Endothelial cell of umbilical vein (primary cell): Measurements from ENCODE around the gene IGSF3. TPM values are rescaled to one million over a fixed set of nuclear protein-coding genes. Genes with fewer than 3 reads are reported as not detected.
A peak's percentile ranks its signal among the peaks of the same experiment; 100 is the strongest.

Experiments used
- BruUV-seq: library from RNA; stranded (reverse); fragments of 400-500 nt; replicated peaks from 2 replicates; lab custom pipeline; 2021; lab: Mats Ljungman, UMichigan
- CTCF ChIA-PET: fragments of 300-600, 350-600 bp; sonication (Branson Sonifier 250); formaldehyde crosslinking; loops from one replicate; lab custom pipeline; 2021; ENCODE audit warnings: antibody characterized with exemption, inconsistent platforms; lab: Charles Lee
- POLR2A ChIA-PET: fragments of 300-600, 350-600 bp; sonication (Branson Sonifier 250); formaldehyde crosslinking; loops from one replicate; lab custom pipeline; 2021; ENCODE audit warnings: antibody characterized with exemption, inconsistent platforms; lab: Charles Lee
- DNase-seq: peaks from one replicate; pipeline ENCODE4 v3.0.0-alpha.2; 2011; ENCODE audit warnings: low read depth, low spot score
- FAIRE-seq: peaks from 2 replicates; lab custom pipeline; 2011; peaks lifted over from hg19 to GRCh38; lab: Jason Lieb, UNC
- H2AFZ ChIP-seq: 2 replicates; pipeline ENCODE4 v1.6.0; 2012; ENCODE audit warnings: low read depth, low read length, control low read depth, inconsistent platforms
- H3K27ac ChIP-seq: 2 replicates; pipeline ENCODE4 v1.5.1; 2011; ENCODE audit warnings: low read depth, mild to moderate bottlenecking, control low read depth, low read length, moderate library complexity; ENCODE audit not compliant: insufficient read depth
- H3K27me3 ChIP-seq, 2 experiments: 2 replicates each; pipeline versions ENCODE4 v1.6.0 to v1.6.1; 2011; ENCODE audit warnings: low read length in 2 of 2, mixed read lengths in 1 of 2; ENCODE audit not compliant: control insufficient read depth in 2 of 2, insufficient read depth in 2 of 2
- H3K36me3 ChIP-seq, 2 experiments: 2 replicates in 1 of 2; 3 replicates in 1 of 2; pipeline ENCODE4 v1.5.1; 2011; ENCODE audit warnings: low read length in 2 of 2, mild to moderate bottlenecking in 1 of 2, moderate library complexity in 1 of 2; ENCODE audit not compliant: control insufficient read depth in 2 of 2, insufficient read depth in 2 of 2; ENCODE audit errors: extremely low read depth in 1 of 2
- H3K4me1 ChIP-seq: 3 replicates; pipeline ENCODE4 v1.5.1; 2011; ENCODE audit warnings: mild to moderate bottlenecking, low read length; ENCODE audit not compliant: control insufficient read depth, insufficient read depth; ENCODE audit errors: extremely low read depth
- H3K4me2 ChIP-seq: 2 replicates; pipeline ENCODE4 v1.6.1; 2011; ENCODE audit warnings: low read length, control low read depth, mixed read lengths; ENCODE audit not compliant: insufficient read depth
- H3K4me3 ChIP-seq, 3 experiments: fragments of 200-600 bp in 1 of 3; sonication (generic), shearing (Covaris generic) in 1 of 3; replicated peaks in 1 of 3; 2 replicates each; pipeline ENCODE4 v1.5.1; 2011 to 2016; ENCODE audit warnings: control low read depth in 3 of 3, low read length in 3 of 3, mild to moderate bottlenecking in 2 of 3, inconsistent platforms in 1 of 3, low read depth in 1 of 3, moderate library complexity in 1 of 3; ENCODE audit not compliant: insufficient read depth in 1 of 3
- H3K79me2 ChIP-seq: 2 replicates; pipeline ENCODE4 v1.6.0; 2012; ENCODE audit warnings: low read length, inconsistent platforms; ENCODE audit not compliant: control insufficient read depth, insufficient read depth
- H3K9ac ChIP-seq: replicated peaks from 2 replicates; pipeline ENCODE3; 2011; ENCODE audit warnings: low read length, control low read depth; ENCODE audit not compliant: insufficient read depth; ENCODE audit errors: extremely low read depth
- H3K9me1 ChIP-seq: replicated peaks from 3 replicates; pipeline ENCODE4 v1.6.0; 2011; ENCODE audit warnings: mild to moderate bottlenecking, low read length; ENCODE audit not compliant: control insufficient read depth, insufficient read depth; ENCODE audit errors: extremely low read depth
- H3K9me3 ChIP-seq: replicated peaks from 2 replicates; pipeline ENCODE4 v1.5.1; 2012; ENCODE audit warnings: low read length, inconsistent platforms; ENCODE audit not compliant: control insufficient read depth, insufficient read depth
- H4K20me1 ChIP-seq: replicated peaks from 2 replicates; pipeline ENCODE3; 2011; ENCODE audit warnings: mild to moderate bottlenecking, low read length; ENCODE audit not compliant: control insufficient read depth, insufficient read depth; ENCODE audit errors: extremely low read depth
- EZH2 ChIP-seq: IDR thresholded peaks from 2 replicates; pipeline ENCODE4 v1.6.1; 2012; ENCODE audit warnings: borderline replicate concordance, low read depth, mild to moderate bottlenecking, moderate library complexity, low read length, inconsistent platforms; ENCODE audit not compliant: severe bottlenecking
- FOS ChIP-seq: IDR thresholded peaks from 2 replicates; pipeline ENCODE4 v1.6.1; 2011; ENCODE audit warnings: mild to moderate bottlenecking, low read length, moderate library complexity, borderline replicate concordance; ENCODE audit not compliant: insufficient read depth
- GATA2 ChIP-seq: IDR thresholded peaks from 2 replicates; pipeline ENCODE4 v1.7.0; 2011; ENCODE audit warnings: low read depth, mild to moderate bottlenecking, moderate library complexity, mixed read lengths, low read length; ENCODE audit not compliant: insufficient read length, insufficient read depth
- JUN ChIP-seq: IDR thresholded peaks from 2 replicates; pipeline ENCODE4 v1.6.1; 2011; ENCODE audit warnings: borderline replicate concordance, low read depth; ENCODE audit not compliant: insufficient read length, insufficient read depth
- MYC ChIP-seq: IDR thresholded peaks from one replicate; pipeline ENCODE4 v1.6.1; 2011; ENCODE audit warnings: mild to moderate bottlenecking, low read depth, low read length
- POLR2A ChIP-seq: IDR thresholded peaks from 2 replicates; pipeline ENCODE4 v1.6.1; 2012; ENCODE audit warnings: low read depth, mild to moderate bottlenecking, control low read depth, low read length
- POLR2AphosphoS5 ChIP-seq: IDR thresholded peaks from 2 replicates; pipeline ENCODE4 v1.6.1; 2012; ENCODE audit warnings: low read depth, mild to moderate bottlenecking, control low read depth, low read length, moderate library complexity; ENCODE audit not compliant: insufficient read depth
- dilution Hi-C: fragments of 300-500 bp; cut with MboI; formaldehyde crosslinking; loops from one replicate; pipeline ENCODE4 v1.15.0; 2019; ENCODE audit warnings: low sequenced_read_pairs; ENCODE audit not compliant: extremely low pct_ligation_motif_present
- intact Hi-C: fragments of 100-400 bp; cut with micrococcal nuclease; formaldehyde crosslinking; loops from one replicate; pipeline ENCODE4 v1.10.0; 2022
- polyA plus RNA-seq, 4 experiments: library from polyadenylated mRNA; depleted of rRNA in 3 of 4; stranded (reverse) in 3 of 4; unstranded in 1 of 4; fragments of >200 nt; gene quantifications; 2 replicates each; pipeline versions ENCODE4 v1.2.1 to v1.2.3, GENCODE V29; 2011 to 2012; ENCODE audit warnings: missing spikeins in 1 of 4
- total RNA-seq: library from RNA; stranded (reverse); gene quantifications from 2 replicates; pipeline ENCODE4 v1.2.3, GENCODE V29; 2021
- TF ChIP-seq, protein P1 (sequence below), 2 donors: IDR thresholded peaks; 1 replicate in 1 of 2; 2 replicates in 1 of 2; pipeline ENCODE4 v1.5.1; 2011; ENCODE audit warnings: low read length in 2 of 2, mild to moderate bottlenecking in 2 of 2, moderate library complexity in 2 of 2, control low read depth in 1 of 2, inconsistent platforms in 1 of 2, low read depth in 1 of 2; ENCODE audit not compliant: insufficient read depth in 1 of 2; ENCODE audit errors: extremely low read depth in 1 of 2
- TF ChIP-seq, protein P2 (sequence below): IDR thresholded peaks from 2 replicates; pipeline ENCODE4 v1.6.1; 2011; ENCODE audit not compliant: insufficient read depth, insufficient read length

The IGSF3 gene
- total and polyA plus RNA-seq, 2 donors (not counting 3 experiments of a cell fraction or from before 2014, with no cell fraction given) = 0.63 to 2.2 TPM

DNA sequence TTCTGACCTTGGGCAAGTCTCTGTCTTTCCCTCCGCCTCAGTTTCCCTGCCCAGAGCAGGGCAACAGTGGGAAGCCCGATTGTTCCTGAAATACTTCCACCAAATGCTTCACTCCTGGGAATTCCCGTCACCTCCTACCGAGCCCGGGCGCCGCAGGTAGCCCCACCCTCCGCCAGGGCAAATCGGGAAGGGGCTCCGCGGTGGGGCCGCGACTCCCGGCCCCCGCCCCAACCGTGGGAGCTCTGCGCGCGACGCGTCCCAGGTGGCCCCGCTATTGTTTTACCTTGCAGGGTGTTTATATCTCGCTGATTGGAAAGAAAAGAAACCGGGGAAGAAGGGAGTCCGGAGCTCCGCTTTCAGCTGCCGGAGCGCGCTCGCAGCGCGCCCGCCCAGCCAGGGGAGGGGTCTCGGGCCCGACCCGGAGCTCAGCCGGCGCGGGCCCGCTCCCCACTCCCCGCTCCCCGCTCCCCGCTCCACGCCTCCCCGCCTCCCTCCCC lies 407 bp downstream of the IGSF3 start:
- peak overlapping the region; percentile 73 for H2AFZ ChIP-seq
- TF ChIP-seq JUN (no peak), GATA2 (no peak), POLR2A (no peak), MYC (no peak), EZH2 (no peak), POLR2AphosphoS5 (no peak), FOS (no peak)
- TF ChIP-seq, protein P1, sequence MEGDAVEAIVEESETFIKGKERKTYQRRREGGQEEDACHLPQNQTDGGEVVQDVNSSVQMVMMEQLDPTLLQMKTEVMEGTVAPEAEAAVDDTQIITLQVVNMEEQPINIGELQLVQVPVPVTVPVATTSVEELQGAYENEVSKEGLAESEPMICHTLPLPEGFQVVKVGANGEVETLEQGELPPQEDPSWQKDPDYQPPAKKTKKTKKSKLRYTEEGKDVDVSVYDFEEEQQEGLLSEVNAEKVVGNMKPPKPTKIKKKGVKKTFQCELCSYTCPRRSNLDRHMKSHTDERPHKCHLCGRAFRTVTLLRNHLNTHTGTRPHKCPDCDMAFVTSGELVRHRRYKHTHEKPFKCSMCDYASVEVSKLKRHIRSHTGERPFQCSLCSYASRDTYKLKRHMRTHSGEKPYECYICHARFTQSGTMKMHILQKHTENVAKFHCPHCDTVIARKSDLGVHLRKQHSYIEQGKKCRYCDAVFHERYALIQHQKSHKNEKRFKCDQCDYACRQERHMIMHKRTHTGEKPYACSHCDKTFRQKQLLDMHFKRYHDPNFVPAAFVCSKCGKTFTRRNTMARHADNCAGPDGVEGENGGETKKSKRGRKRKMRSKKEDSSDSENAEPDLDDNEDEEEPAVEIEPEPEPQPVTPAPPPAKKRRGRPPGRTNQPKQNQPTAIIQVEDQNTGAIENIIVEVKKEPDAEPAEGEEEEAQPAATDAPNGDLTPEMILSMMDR (IDR thresholded peaks at IDR 0.05; ENCODE audit: extremely low read depth in 1 of 2, insufficient read depth in 1 of 2, low read depth in 1 of 2, low read length in 2 of 2) = no peak
- TF ChIP-seq, protein P2, sequence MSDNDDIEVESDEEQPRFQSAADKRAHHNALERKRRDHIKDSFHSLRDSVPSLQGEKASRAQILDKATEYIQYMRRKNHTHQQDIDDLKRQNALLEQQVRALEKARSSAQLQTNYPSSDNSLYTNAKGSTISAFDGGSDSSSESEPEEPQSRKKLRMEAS = no peak
- FAIRE-seq (no peak), DNase-seq (no peak)
- no peaks in the 10 kb centered on the region for H3K79me2 ChIP-seq
- H3K4me2 ChIP-seq = peak overlapping the region; percentile 48
- no peaks in the 10 kb centered on the region for H4K20me1 ChIP-seq
- dilution Hi-C loops = no loop called here
- no peaks in the 10 kb centered on the region for H3K9me3 ChIP-seq
- CTCF ChIA-PET = interaction anchor here (0.7 to 1.3 kb wide), 2 partner anchors 93 to 400 kb away, joined by 3 to 6 read pairs; no protein-coding TSS in a partner anchor
- H3K36me3 ChIP-seq = no peaks in the 10 kb centered on the region
- no peak overlapping the region for H3K27ac ChIP-seq
- peak overlapping the region; percentile 44 to 59 (median 48) for H3K4me3 ChIP-seq
- peaks cover 2% of the 10 kb centered on the region for H3K4me1 ChIP-seq
- no TSS peak for BruUV-seq
- peaks cover 28 to 30% of the 10 kb centered on the region in 2 experiments for H3K27me3 ChIP-seq
- H3K9me1 ChIP-seq = no peaks in the 10 kb centered on the region
- POLR2A ChIA-PET = no interaction called here
- intact Hi-C loops = loop anchor here (10.0 kb wide), 1 partner anchor 52 kb away; no protein-coding TSS in a partner anchor
- H3K9ac ChIP-seq = no peak overlapping the region
